Cardiac muscle cell (in vitro differentiated cells and primary cell): ENCODE data around the gene PSMD1. TPM values are rescaled to one million over a fixed set of nuclear protein-coding genes. Genes with fewer than 3 reads are reported as not detected.
A peak's percentile ranks its signal among the peaks of the same experiment; 100 is the strongest.

Source experiments
- DNase-seq, 2 donors: peaks; one replicate each; pipeline versions ENCODE4 v3.0.0 to v3.0.0-alpha.2; 2010 to 2017; ENCODE audit warnings: low read depth in 1 of 2, low spot score in 1 of 2
- H3K27ac ChIP-seq: fragments of 200-600 bp; sonication (generic); 2 replicates; pipeline ENCODE4 v1.5.1; 2016
- H3K27me3 ChIP-seq: fragments of 200-600 bp; sonication (generic); 2 replicates; pipeline ENCODE4 v1.6.0; 2016; ENCODE audit warnings: control low read depth
- H3K36me3 ChIP-seq: fragments of 200-600 bp; sonication (generic); 2 replicates; pipeline ENCODE4 v1.5.1; 2016; ENCODE audit warnings: control low read depth
- H3K4me1 ChIP-seq: fragments of 200-600 bp; sonication (generic); 2 replicates; pipeline ENCODE4 v1.8.1; 2017; ENCODE audit warnings: low read depth, mild to moderate bottlenecking, mixed run types
- H3K4me3 ChIP-seq: fragments of 200-600 bp; sonication (generic); 2 replicates; pipeline ENCODE4 v1.5.1; 2016; ENCODE audit warnings: mild to moderate bottlenecking
- H3K9me3 ChIP-seq: fragments of 200-600 bp; sonication (generic); 2 replicates; pipeline ENCODE4 v1.5.1; 2017; ENCODE audit warnings: low read depth, mild to moderate bottlenecking, control low read depth
- polyA plus RNA-seq: library from polyadenylated mRNA; unstranded; fragments of >200 nt; fragmentation: Nextera tagmentation; extraction: Ambion mirVana; gene quantifications from 2 replicates; pipeline ENCODE4 v1.2.1, GENCODE V29; 2016
- total RNA-seq: library from RNA; depleted of rRNA; stranded (reverse); fragments of >200 nt; gene quantifications from 2 replicates; pipeline ENCODE4 v1.2.3, GENCODE V29; 2016
- TF ChIP-seq, protein P1 (sequence below): IDR thresholded peaks from 2 replicates; pipeline ENCODE4 v1.5.1; 2012; ENCODE audit warnings: low read depth, mild to moderate bottlenecking, low read length

The PSMD1 gene
- total and polyA plus RNA-seq, 2 experiments from 2014 or later: 122 to 133 TPM

DNA sequence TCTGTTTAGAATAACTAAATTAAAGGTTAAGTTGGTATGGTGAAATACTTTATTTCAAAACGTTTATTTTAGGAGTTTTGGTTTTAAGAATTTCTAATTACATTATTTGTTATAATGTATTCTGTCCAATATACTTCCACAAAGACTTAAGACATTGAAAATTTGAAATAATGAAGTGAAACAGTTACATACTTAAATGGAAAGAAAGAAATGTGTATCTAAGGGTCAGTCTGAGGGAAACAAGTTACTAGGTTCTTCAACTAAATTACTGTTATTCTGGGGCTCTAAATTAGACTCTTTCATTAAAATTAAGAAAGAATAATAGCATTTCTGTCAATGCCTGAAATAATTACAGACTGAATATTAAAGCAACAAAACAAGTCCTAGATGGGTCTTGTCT, 60.5 kb downstream of the PSMD1 start:
- H3K4me1 ChIP-seq: no peaks in the 10 kb centered on the region
- no peak for DNase-seq

DNA sequence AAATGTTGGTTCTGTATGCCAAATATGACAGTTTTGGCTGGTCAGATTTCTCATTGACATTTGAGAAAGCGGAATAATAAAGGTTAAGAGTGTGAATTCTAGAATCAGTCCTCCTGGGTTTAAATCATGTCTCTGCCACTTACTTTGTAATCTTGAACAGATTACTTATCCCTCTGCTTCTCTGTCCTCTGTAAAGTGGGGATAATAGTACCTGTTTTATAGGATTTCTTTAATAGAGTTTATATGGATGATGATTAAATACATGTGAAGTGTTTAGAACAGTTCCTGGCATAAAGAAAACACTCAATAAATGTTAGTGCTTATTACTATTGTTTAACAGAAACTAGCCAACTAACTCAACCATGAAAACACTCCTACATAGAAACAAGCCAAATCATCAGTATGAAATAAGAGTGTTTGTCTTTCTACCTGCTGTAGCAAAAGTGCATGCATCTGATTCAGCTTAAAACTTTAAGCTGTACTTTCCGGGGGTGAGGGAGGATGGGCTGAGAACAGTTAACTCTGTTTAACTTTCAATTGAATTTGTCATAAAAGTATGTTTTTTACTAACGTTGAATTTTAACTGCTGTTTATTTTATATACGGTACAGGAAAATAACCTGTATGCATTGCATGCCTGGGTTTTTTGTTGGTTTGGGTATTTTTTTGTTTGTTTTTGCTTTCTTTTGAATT, 61.4 kb downstream of the PSMD1 start:
- no peaks in the 10 kb centered on the region for H3K36me3 ChIP-seq
- H3K27me3 ChIP-seq: no peaks in the 10 kb centered on the region
- no peak overlapping the region for H3K4me3 ChIP-seq
- TF ChIP-seq, protein P1, sequence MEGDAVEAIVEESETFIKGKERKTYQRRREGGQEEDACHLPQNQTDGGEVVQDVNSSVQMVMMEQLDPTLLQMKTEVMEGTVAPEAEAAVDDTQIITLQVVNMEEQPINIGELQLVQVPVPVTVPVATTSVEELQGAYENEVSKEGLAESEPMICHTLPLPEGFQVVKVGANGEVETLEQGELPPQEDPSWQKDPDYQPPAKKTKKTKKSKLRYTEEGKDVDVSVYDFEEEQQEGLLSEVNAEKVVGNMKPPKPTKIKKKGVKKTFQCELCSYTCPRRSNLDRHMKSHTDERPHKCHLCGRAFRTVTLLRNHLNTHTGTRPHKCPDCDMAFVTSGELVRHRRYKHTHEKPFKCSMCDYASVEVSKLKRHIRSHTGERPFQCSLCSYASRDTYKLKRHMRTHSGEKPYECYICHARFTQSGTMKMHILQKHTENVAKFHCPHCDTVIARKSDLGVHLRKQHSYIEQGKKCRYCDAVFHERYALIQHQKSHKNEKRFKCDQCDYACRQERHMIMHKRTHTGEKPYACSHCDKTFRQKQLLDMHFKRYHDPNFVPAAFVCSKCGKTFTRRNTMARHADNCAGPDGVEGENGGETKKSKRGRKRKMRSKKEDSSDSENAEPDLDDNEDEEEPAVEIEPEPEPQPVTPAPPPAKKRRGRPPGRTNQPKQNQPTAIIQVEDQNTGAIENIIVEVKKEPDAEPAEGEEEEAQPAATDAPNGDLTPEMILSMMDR: no peak
- H3K27ac ChIP-seq: no peak overlapping the region
- no peaks in the 10 kb centered on the region for H3K4me1 ChIP-seq
- no peak for DNase-seq
- no peaks in the 10 kb centered on the region for H3K9me3 ChIP-seq

More for the DNA sequence above, 60.5 kb downstream of the PSMD1 start:
- Histone ChIP-seq H3K27me3 (no peaks in the 10 kb centered on the region), H3K27ac (no peak overlapping the region), H3K36me3 (no peaks in the 10 kb centered on the region), H3K4me3 (no peak overlapping the region), H3K9me3 (no peaks in the 10 kb centered on the region)
- TF ChIP-seq, protein P1: no peak

DNA sequence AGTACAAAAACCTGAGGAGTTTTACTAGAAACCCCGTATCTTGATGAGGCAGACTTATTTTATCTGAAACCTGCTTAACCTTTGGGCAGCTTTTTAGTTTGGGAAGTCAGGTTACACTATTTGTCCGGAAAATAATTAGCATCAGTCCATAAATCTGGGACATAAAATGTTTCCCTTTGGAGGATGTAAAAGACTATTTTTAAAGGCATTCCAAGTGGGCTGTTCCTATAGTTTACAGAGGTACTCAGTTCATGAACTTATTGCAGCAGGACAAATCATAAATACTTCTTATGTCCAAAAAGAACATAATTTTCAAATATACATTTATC, 61.9 kb downstream of the PSMD1 start:
- Histone ChIP-seq H3K9me3 (no peaks in the 10 kb centered on the region), H3K27me3 (no peaks in the 10 kb centered on the region), H3K4me3 (no peak overlapping the region), H3K36me3 (no peaks in the 10 kb centered on the region), H3K27ac (no peak overlapping the region), H3K4me1 (peaks cover 5% of the 10 kb centered on the region)
- TF ChIP-seq, protein P1: no peak
- DNase-seq: no peak

DNA sequence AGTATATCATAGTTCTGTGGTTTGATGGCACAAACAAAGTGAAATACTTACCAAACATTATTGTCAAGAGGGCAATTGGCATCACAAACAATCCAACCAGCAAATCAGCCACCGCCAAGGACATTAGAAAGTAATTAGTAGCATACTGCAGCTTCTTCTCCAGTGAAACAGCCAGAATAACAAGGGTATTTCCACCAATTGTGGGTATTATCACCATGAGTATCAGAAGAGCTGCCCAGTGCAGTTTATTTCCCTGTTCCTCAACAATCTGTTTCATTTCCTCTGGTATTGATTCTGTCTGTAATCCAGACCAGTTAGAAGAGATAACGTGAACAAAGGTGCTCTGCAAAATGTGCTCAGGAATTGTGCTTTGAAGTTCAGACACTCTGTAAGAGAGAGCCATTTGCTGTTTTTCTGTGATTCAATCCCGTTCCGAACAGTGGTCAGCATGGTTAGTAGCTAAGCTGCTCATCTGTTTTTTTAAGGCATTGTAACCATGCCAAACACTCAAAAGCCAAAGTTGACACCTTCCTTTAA, 66.8 kb downstream of the PSMD1 start:
- TF ChIP-seq, protein P1: no peak
- peak in 1 of 2 donors; percentile 58 for DNase-seq
- Histone ChIP-seq H3K36me3 (no peaks in the 10 kb centered on the region), H3K27ac (peak overlapping the region; percentile 64), H3K4me3 (no peak overlapping the region), H3K27me3 (no peaks in the 10 kb centered on the region), H3K9me3 (no peaks in the 10 kb centered on the region), H3K4me1 (peaks cover 23% of the 10 kb centered on the region)

DNA sequence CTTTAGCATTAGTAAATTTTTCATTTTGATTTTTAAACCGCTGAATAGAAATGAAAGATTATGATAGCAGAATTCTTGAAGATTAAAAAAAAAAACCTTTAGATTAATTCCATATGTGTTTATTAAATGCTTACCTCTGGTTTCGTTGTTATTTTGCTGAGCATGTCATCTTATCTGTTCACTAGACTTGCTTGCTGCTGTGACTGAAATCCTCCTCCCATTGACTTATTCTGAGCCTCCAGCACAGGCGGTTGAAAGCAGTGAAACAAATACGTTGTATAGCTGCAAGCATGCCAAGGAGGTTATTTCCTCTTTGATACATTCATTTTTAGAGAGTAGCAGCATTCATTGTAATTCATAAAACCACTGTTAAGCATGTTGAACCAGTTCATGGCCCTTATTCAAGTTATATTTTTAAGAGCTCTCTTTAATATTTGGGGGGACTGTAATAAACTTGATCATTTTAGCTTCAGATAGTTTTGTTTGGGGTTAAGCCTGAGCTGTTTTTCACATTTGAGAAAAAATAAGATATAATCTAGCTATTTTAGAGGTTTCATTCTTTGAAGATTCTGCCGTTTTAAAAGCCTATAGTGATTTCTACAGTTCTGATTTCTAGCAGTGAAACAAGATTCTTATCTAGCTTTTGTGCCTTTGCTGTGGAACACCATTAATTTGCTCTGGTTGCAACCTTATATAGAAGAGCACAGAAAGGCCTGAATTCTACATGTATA, 68.3 kb downstream of the PSMD1 start, which contains the start of gene HTR2B:
Gene HTR2B, minus strand, starts transcription at position 205 of the 731 bp plus-strand sequence. CDS start 1,278 bp downstream, outside the sequence.
- no peak within 1 kb of the TSS for H3K27ac ChIP-seq
- H3K36me3 ChIP-seq: no peaks in the 10 kb centered on the region
- H3K27me3 ChIP-seq: no peaks in the 10 kb centered on the region
- no peaks in the 10 kb centered on the region for H3K9me3 ChIP-seq
- H3K4me1 ChIP-seq: peaks cover 23% of the 10 kb centered on the region
- H3K4me3 ChIP-seq: no peak within 1 kb of the TSS
- peak; percentile 35 to 69 for DNase-seq
- TF ChIP-seq, protein P1: no peak
